HEK293 (cell line): ENCODE results near the gene FREM1.

Source experiments
- HOXA7 ChIP-seq: sonication (generic); formaldehyde crosslinking; IDR thresholded peaks from 2 replicates; pipeline ENCODE4 v1.8.1; 2022; ENCODE audit warnings: missing genetic modification reagents, borderline replicate concordance
- ZNF114 ChIP-seq: fragments of 450-650 bp; formaldehyde crosslinking; IDR thresholded peaks from 2 replicates; pipeline ENCODE4 v1.5.0; 2017; ENCODE audit warnings: missing biosample characterization, missing genetic modification characterization
- ZNF174 ChIP-seq: fragments of 450-650 bp; formaldehyde crosslinking; IDR thresholded peaks from 2 replicates; pipeline ENCODE4 v1.5.0; 2017; ENCODE audit warnings: missing biosample characterization, mild to moderate bottlenecking, missing genetic modification characterization
- ZNF274 ChIP-seq, 2 experiments: fragments of 200-500 bp in 1 of 2; fragments of 450-650 bp in 1 of 2; sonication (Bioruptor generic) in 1 of 2; formaldehyde crosslinking in 1 of 2; IDR thresholded peaks; 2 replicates each; pipeline versions ENCODE4 v1.5.1 to v1.6.1; 2014 to 2016; ENCODE audit warnings: borderline replicate concordance in 1 of 2, inconsistent platforms in 1 of 2, low read length in 1 of 2, missing biosample characterization in 1 of 2, missing genetic modification characterization in 1 of 2
- ZNF433 ChIP-seq: fragments of 450-650 bp; formaldehyde crosslinking; IDR thresholded peaks from 2 replicates; pipeline ENCODE4 v1.5.1; 2016; ENCODE audit warnings: missing biosample characterization, missing genetic modification characterization, low read depth
- ZNF585B ChIP-seq: fragments of 450-650 bp; formaldehyde crosslinking; IDR thresholded peaks from 2 replicates; pipeline ENCODE4 v1.5.1; 2016; ENCODE audit warnings: missing biosample characterization, missing genetic modification characterization
- ZSCAN30 ChIP-seq: fragments of 450-650 bp; IDR thresholded peaks from 2 replicates; pipeline ENCODE4 v1.5.1; 2018; ENCODE audit warnings: missing biosample characterization, mild to moderate bottlenecking, missing genetic modification characterization, moderate library complexity
- TF ChIP-seq, protein P1 (sequence below): fragments of 450-650 bp; formaldehyde crosslinking; IDR thresholded peaks from 2 replicates; pipeline ENCODE4 v1.5.1; 2016; ENCODE audit warnings: missing biosample characterization, missing genetic modification characterization
- TF ChIP-seq, protein P2 (sequence below): fragments of 450-650 bp; formaldehyde crosslinking; IDR thresholded peaks from 2 replicates; pipeline ENCODE4 v1.5.1; 2016; ENCODE audit warnings: missing biosample characterization, missing genetic modification characterization
- TF ChIP-seq, protein P3 (sequence below): fragments of 450-650 bp; formaldehyde crosslinking; IDR thresholded peaks from 2 replicates; pipeline ENCODE4 v1.5.1; 2016; ENCODE audit warnings: missing biosample characterization, missing genetic modification characterization
- TF ChIP-seq, protein P4 (sequence below): fragments of 450-650 bp; formaldehyde crosslinking; conservative IDR thresholded peaks from 2 replicates; pipeline ENCODE4 v1.5.1; 2016; ENCODE audit warnings: low read depth, missing biosample characterization, missing genetic modification characterization
- TF ChIP-seq, protein P5 (sequence below): fragments of 450-650 bp; formaldehyde crosslinking; IDR thresholded peaks from 2 replicates; pipeline ENCODE4 v1.5.1; 2017; ENCODE audit warnings: missing biosample characterization, missing genetic modification characterization

DNA sequence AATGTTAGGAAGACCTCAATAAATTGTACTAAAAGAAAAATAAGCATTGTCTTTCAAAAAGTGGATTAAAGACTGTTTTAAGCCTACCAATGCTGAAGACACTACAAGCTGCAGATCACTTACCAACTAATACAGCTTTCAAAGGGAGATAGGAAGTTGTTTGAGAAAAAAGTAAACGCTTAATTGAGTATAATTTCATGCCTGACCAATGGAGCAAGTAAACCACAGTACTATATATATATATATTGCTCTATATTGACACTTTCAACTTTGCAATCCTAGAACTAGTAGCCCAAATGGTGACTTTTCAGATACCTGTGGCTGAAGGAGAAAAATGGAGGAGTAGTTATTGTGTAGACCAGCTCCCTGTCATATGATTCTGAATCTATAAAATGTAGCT, 85.7 kb downstream of the FREM1 start:
- TF ChIP-seq, protein P1, sequence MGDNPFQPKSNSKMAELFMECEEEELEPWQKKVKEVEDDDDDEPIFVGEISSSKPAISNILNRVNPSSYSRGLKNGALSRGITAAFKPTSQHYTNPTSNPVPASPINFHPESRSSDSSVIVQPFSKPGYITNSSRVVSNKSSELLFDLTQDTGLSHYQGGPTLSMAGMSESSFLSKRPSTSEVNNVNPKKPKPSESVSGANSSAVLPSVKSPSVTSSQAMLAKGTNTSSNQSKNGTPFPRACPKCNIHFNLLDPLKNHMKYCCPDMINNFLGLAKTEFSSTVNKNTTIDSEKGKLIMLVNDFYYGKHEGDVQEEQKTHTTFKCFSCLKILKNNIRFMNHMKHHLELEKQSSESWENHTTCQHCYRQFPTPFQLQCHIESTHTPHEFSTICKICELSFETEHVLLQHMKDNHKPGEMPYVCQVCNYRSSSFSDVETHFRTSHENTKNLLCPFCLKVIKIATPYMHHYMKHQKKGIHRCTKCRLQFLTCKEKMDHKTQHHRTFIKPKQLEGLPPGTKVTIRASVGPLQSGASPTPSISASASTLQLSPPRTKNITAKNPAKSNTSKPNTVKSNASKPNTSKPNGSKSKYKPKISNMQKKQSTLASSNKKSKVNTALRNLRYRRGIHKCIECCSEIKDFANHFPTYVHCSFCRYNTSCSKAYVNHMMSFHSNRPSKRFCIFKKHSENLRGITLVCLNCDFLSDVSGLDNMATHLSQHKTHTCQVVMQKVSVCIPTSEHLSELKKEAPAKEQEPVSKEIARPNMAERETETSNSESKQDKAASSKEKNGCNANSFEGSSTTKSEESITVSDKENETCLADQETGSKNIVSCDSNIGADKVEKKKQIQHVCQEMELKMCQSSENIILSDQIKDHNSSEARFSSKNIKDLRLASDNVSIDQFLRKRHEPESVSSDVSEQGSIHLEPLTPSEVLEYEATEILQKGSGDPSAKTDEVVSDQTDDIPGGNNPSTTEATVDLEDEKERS (tag by site-specific recombination): no peak
- TF ChIP-seq, protein P2, sequence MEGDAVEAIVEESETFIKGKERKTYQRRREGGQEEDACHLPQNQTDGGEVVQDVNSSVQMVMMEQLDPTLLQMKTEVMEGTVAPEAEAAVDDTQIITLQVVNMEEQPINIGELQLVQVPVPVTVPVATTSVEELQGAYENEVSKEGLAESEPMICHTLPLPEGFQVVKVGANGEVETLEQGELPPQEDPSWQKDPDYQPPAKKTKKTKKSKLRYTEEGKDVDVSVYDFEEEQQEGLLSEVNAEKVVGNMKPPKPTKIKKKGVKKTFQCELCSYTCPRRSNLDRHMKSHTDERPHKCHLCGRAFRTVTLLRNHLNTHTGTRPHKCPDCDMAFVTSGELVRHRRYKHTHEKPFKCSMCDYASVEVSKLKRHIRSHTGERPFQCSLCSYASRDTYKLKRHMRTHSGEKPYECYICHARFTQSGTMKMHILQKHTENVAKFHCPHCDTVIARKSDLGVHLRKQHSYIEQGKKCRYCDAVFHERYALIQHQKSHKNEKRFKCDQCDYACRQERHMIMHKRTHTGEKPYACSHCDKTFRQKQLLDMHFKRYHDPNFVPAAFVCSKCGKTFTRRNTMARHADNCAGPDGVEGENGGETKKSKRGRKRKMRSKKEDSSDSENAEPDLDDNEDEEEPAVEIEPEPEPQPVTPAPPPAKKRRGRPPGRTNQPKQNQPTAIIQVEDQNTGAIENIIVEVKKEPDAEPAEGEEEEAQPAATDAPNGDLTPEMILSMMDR (tag by site-specific recombination): no peak
- no peak for TF ChIP-seq ZNF114 (tag by site-specific recombination)
- TF ChIP-seq, protein P3, sequence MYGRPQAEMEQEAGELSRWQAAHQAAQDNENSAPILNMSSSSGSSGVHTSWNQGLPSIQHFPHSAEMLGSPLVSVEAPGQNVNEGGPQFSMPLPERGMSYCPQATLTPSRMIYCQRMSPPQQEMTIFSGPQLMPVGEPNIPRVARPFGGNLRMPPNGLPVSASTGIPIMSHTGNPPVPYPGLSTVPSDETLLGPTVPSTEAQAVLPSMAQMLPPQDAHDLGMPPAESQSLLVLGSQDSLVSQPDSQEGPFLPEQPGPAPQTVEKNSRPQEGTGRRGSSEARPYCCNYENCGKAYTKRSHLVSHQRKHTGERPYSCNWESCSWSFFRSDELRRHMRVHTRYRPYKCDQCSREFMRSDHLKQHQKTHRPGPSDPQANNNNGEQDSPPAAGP (tag by site-specific recombination): no peak
- no peak for TF ChIP-seq HOXA7 (CRISPR knock-in tag)
- no peak for TF ChIP-seq ZNF433 (tag by site-specific recombination)
- TF ChIP-seq ZNF174 (tag by site-specific recombination): no peak
- no peak for TF ChIP-seq ZNF274 (IDR thresholded peaks at IDR 0.05; ENCODE audit: low read length)
- TF ChIP-seq ZNF274 (tag by site-specific recombination; IDR thresholded peaks at IDR 0.05; ENCODE audit: borderline replicate concordance): no peak
- TF ChIP-seq ZNF585B (tag by site-specific recombination): no peak
- TF ChIP-seq, protein P4, sequence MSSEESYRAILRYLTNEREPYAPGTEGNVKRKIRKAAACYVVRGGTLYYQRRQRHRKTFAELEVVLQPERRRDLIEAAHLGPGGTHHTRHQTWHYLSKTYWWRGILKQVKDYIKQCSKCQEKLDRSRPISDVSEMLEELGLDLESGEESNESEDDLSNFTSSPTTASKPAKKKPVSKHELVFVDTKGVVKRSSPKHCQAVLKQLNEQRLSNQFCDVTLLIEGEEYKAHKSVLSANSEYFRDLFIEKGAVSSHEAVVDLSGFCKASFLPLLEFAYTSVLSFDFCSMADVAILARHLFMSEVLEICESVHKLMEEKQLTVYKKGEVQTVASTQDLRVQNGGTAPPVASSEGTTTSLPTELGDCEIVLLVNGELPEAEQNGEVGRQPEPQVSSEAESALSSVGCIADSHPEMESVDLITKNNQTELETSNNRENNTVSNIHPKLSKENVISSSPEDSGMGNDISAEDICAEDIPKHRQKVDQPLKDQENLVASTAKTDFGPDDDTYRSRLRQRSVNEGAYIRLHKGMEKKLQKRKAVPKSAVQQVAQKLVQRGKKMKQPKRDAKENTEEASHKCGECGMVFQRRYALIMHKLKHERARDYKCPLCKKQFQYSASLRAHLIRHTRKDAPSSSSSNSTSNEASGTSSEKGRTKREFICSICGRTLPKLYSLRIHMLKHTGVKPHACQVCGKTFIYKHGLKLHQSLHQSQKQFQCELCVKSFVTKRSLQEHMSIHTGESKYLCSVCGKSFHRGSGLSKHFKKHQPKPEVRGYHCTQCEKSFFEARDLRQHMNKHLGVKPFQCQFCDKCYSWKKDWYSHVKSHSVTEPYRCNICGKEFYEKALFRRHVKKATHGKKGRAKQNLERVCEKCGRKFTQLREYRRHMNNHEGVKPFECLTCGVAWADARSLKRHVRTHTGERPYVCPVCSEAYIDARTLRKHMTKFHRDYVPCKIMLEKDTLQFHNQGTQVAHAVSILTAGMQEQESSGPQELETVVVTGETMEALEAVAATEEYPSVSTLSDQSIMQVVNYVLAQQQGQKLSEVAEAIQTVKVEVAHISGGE (tag by site-specific recombination): no peak
- no peak for TF ChIP-seq ZSCAN30 (tag by site-specific recombination)
- TF ChIP-seq, protein P5, sequence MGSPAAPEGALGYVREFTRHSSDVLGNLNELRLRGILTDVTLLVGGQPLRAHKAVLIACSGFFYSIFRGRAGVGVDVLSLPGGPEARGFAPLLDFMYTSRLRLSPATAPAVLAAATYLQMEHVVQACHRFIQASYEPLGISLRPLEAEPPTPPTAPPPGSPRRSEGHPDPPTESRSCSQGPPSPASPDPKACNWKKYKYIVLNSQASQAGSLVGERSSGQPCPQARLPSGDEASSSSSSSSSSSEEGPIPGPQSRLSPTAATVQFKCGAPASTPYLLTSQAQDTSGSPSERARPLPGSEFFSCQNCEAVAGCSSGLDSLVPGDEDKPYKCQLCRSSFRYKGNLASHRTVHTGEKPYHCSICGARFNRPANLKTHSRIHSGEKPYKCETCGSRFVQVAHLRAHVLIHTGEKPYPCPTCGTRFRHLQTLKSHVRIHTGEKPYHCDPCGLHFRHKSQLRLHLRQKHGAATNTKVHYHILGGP: no peak
